IMR-90 (cell line): ENCODE results near the gene PAX5.

Experiments
- BHLHE40 ChIP-seq: fragments of 150-350 bp; IDR thresholded peaks from 2 replicates; pipeline ENCODE4 v1.6.1; 2016; ENCODE audit warnings: mild to moderate bottlenecking, low read depth, low read length
- CTCF ChIP-seq: conservative IDR thresholded peaks from 2 replicates; pipeline ENCODE4 v1.5.1; 2012; ENCODE audit warnings: mild to moderate bottlenecking, low read depth, low read length, improper control_type of control experiment
- FOS ChIP-seq: fragments of 150-350 bp; IDR thresholded peaks from 2 replicates; pipeline ENCODE4 v1.6.1; 2016; ENCODE audit warnings: low read depth, low read length
- MAFK ChIP-seq: IDR thresholded peaks from 2 replicates; pipeline ENCODE4 v1.6.1; 2012; ENCODE audit warnings: low read depth, low read length, improper control_type of control experiment
- NFE2L2 ChIP-seq: fragments of 150-350 bp; IDR thresholded peaks from 2 replicates; pipeline ENCODE4 v1.6.1; 2016; ENCODE audit warnings: low read depth, mild to moderate bottlenecking, low read length
- RCOR1 ChIP-seq: IDR thresholded peaks from 2 replicates; pipeline ENCODE4 v1.6.1; 2012; ENCODE audit warnings: mild to moderate bottlenecking, low read length, improper control_type of control experiment; ENCODE audit not compliant: insufficient replicate concordance
- SMC3 ChIP-seq: fragments of 150-350 bp; IDR thresholded peaks from 2 replicates; pipeline ENCODE4 v1.6.1; 2016; ENCODE audit warnings: low read depth, mild to moderate bottlenecking, antibody characterized with exemption, low read length, moderate library complexity

GRCh38 chr9:36855448-36856315 lies 178.4 kb downstream of the PAX5 start:
- TF ChIP-seq FOS: no peak
- TF ChIP-seq MAFK: no peak
- TF ChIP-seq CTCF: 0 out of 2 replicates have a peak, but pooled peaks have one; percentile 11
- TF ChIP-seq NFE2L2: no peak
- no peak for TF ChIP-seq RCOR1
- TF ChIP-seq SMC3: no peak
- TF ChIP-seq BHLHE40: no peak
